CD4-positive, alpha-beta T cell treated with Interleukin-15 for 1 hour (primary cell): Measurements from ENCODE around the gene EHBP1L1.
"Not testable (repeated sequence)": the region's sequence is repeated elsewhere in the genome, so short reads cannot be mapped to it uniquely, and the experiment has no call there.

Experiments
- DNase-seq: peaks from one replicate; pipeline ENCODE4 v3.0.0-alpha.2; 2020

Gene EHBP1L1

GRCh38 chr11:65562788-65563187 lies 13.1 kb upstream of the EHBP1L1 start:
- DNase-seq = no peak

- no peak for DNase-seq
Observed at GRCh38 chr11:65563601-65564000, 12.3 kb upstream of the EHBP1L1 start.

- DNase-seq = not testable (repeated sequence)
Observed at GRCh38 chr11:65564879-65565559, 10.8 kb upstream of the EHBP1L1 start.

GRCh38 chr11:65565624-65566453 lies 10.0 kb upstream of the EHBP1L1 start:
- peak; percentile 75 for DNase-seq

GRCh38 chr11:65569164-65569972 lies 6.5 kb upstream of the EHBP1L1 start:
- no peak for DNase-seq

GRCh38 chr11:65569973-65570918 lies 5.6 kb upstream of the EHBP1L1 start, which contains the start of gene ZNRD2:
Gene ZNRD2, plus strand, starts transcription at chr11:65570477. Its CDS starts 15 bp downstream, at chr11:65570492.
- DNase-seq = peak; percentile 99

GRCh38 chr11:65571420-65571819 lies 4.4 kb upstream of the EHBP1L1 start:
- no peak for DNase-seq

GRCh38 chr11:65571940-65572339 lies 3.9 kb upstream of the EHBP1L1 start:
- no peak for DNase-seq

- peak; percentile 89 for DNase-seq
Observed at GRCh38 chr11:65572356-65573051, 3.3 kb upstream of the EHBP1L1 start, which contains the start of gene FAM89B. Gene FAM89B, plus strand, starts transcription at chr11:65572538. Its CDS starts 132 bp downstream, at chr11:65572670.

- no peak for DNase-seq
Observed at GRCh38 chr11:65573391-65574079, 2.3 kb upstream of the EHBP1L1 start.

GRCh38 chr11:65574109-65574810 lies 1.6 kb upstream of the EHBP1L1 start:
- peak; percentile 95 for DNase-seq

GRCh38 chr11:65574811-65575567 lies 864 bp upstream of the EHBP1L1 start:
- DNase-seq = no peak

- no peak for DNase-seq
Observed at GRCh38 chr11:65576232-65576866, 496 bp downstream of the EHBP1L1 start.

GRCh38 chr11:65576867-65577755 lies 1.3 kb downstream of the EHBP1L1 start:
- DNase-seq = peak; percentile 84

GRCh38 chr11:65577756-65578109 lies 1.9 kb downstream of the EHBP1L1 start:
- DNase-seq = no peak

- DNase-seq = no peak
Observed at GRCh38 chr11:65578134-65578533, 2.3 kb downstream of the EHBP1L1 start.

- no peak for DNase-seq
Observed at GRCh38 chr11:65578667-65579066, 2.8 kb downstream of the EHBP1L1 start.

- DNase-seq = no peak
Observed at GRCh38 chr11:65579291-65579690, 3.4 kb downstream of the EHBP1L1 start.
